Mammary epithelial cell (primary cell): ENCODE measurements around the gene ARHGAP45.

Source experiments
- CTCF ChIP-seq, 2 donors: IDR thresholded peaks in 1 of 2; conservative IDR thresholded peaks in 1 of 2; 2 replicates each; pipeline ENCODE4 v1.5.1; 2011 to 2012; ENCODE audit warnings: inconsistent platforms in 2 of 2, low read length in 2 of 2, mild to moderate bottlenecking in 2 of 2, control low read depth in 1 of 2, low read depth in 1 of 2; ENCODE audit not compliant: insufficient read depth in 1 of 2; ENCODE audit errors: extremely low read depth in 1 of 2
- EZH2 ChIP-seq: IDR thresholded peaks from 2 replicates; pipeline ENCODE4 v1.6.1; 2012; ENCODE audit warnings: low read length, inconsistent platforms, borderline replicate concordance

- TF ChIP-seq CTCF (conservative IDR thresholded peaks at IDR 0.05 in 1 of 2, IDR thresholded peaks at IDR 0.05 in 1 of 2; ENCODE audit: extremely low read depth in 1 of 2, insufficient read depth in 1 of 2, low read depth in 1 of 2, low read length in 2 of 2) (no peak), EZH2 (no peak)
Measured at GRCh38 chr19:1081301-1082164, 14.6 kb downstream of the ARHGAP45 start.
